Activated CD4-positive, alpha-beta memory T cell treated with anti-CD3 and anti-CD28 coated beads, Interleukin-2, amount 10 ng/mL, durations not matched to agents 7 days and 5 days (primary cell): ENCODE data around the gene MYO5B. TPM values are rescaled to one million over a fixed set of nuclear protein-coding genes. Genes with fewer than 3 reads are reported as not detected.

Experiments
- CTCF ChIA-PET: fragments of 350-600 bp; sonication (Branson Sonifier 250); formaldehyde crosslinking; loops from one replicate; lab custom pipeline; 2021; ENCODE audit warnings: antibody characterized with exemption, inconsistent platforms; lab: Charles Lee
- POLR2A ChIA-PET: fragments of 350-600 bp; sonication (Branson Sonifier 250); formaldehyde crosslinking; loops from one replicate; lab custom pipeline; 2021; ENCODE audit warnings: antibody characterized with exemption; lab: Charles Lee
- DNase-seq: peaks from one replicate; pipeline ENCODE4 v3.0.0-alpha.2; 2020
- H3K27ac Mint-ChIP-seq: one replicate; pipeline ENCODE4 v1.8.0; 2021; ENCODE audit warnings: mild to moderate bottlenecking, mixed read lengths
- H3K27me3 Mint-ChIP-seq: one replicate; pipeline ENCODE4 v1.8.0; 2021; ENCODE audit warnings: mixed read lengths
- H3K36me3 Mint-ChIP-seq: one replicate; pipeline ENCODE4 v1.8.0; 2021; ENCODE audit warnings: low read depth, mixed read lengths
- H3K4me1 Mint-ChIP-seq: one replicate; pipeline ENCODE4 v1.8.0; 2021; ENCODE audit warnings: mixed read lengths
- H3K4me3 Mint-ChIP-seq: one replicate; pipeline ENCODE4 v1.8.0; 2021; ENCODE audit warnings: mild to moderate bottlenecking, mixed read lengths
- H3K9me3 Mint-ChIP-seq: one replicate; pipeline ENCODE4 v1.8.0; 2021; ENCODE audit warnings: mixed read lengths
- total RNA-seq, 2 experiments: library from RNA; stranded (reverse); gene quantifications; one replicate each; pipeline ENCODE4 v1.2.3, GENCODE V29; 2021

The MYO5B gene
- total RNA-seq, 2 experiments from 2014 or later, result not detected

- Mint-ChIP-seq H3K9me3 (no peaks in the 10 kb centered on the region), H3K27ac (no peak overlapping the region), H3K4me1 (no peaks in the 10 kb centered on the region), H3K4me3 (no peak overlapping the region), H3K36me3 (no peaks in the 10 kb centered on the region), H3K27me3 (peaks cover 20% of the 10 kb centered on the region)
- ChIA-PET CTCF (interaction anchor here (1.0 kb wide), 1 partner anchor 10 kb away, joined by 3 read pairs; no protein-coding TSS in a partner anchor), POLR2A (no interaction called here)
- DNase-seq, result no peak
Measured at GRCh38 chr18:49874238-49874637, 320.7 kb downstream of the MYO5B start.

- Mint-ChIP-seq H3K9me3 (no peaks in the 10 kb centered on the region), H3K27ac (no peak overlapping the region), H3K4me1 (no peaks in the 10 kb centered on the region), H3K36me3 (no peaks in the 10 kb centered on the region), H3K27me3 (peaks cover 4% of the 10 kb centered on the region), H3K4me3 (no peak overlapping the region)
- ChIA-PET POLR2A (no interaction called here), CTCF (no interaction called here)
- no peak for DNase-seq
Measured at GRCh38 chr18:49869354-49869753, 325.6 kb downstream of the MYO5B start.

- ChIA-PET CTCF (no interaction called here), POLR2A (no interaction called here)
- H3K4me3 Mint-ChIP-seq, result no peak overlapping the region
- H3K27me3 Mint-ChIP-seq, result peaks cover 4% of the 10 kb centered on the region
- DNase-seq, result no peak
- H3K36me3 Mint-ChIP-seq, result no peaks in the 10 kb centered on the region
- no peaks in the 10 kb centered on the region for H3K9me3 Mint-ChIP-seq
- no peaks in the 10 kb centered on the region for H3K4me1 Mint-ChIP-seq
- no peak overlapping the region for H3K27ac Mint-ChIP-seq
Measured at GRCh38 chr18:49866680-49867079, 328.3 kb downstream of the MYO5B start.

- no peaks in the 10 kb centered on the region for H3K4me1 Mint-ChIP-seq
- no peak overlapping the region for H3K4me3 Mint-ChIP-seq
- no peaks in the 10 kb centered on the region for H3K36me3 Mint-ChIP-seq
- POLR2A ChIA-PET, result no interaction called here
- CTCF ChIA-PET, result no interaction called here
- H3K9me3 Mint-ChIP-seq, result no peaks in the 10 kb centered on the region
- no peak for DNase-seq
- H3K27ac Mint-ChIP-seq, result no peak overlapping the region
- no peaks in the 10 kb centered on the region for H3K27me3 Mint-ChIP-seq
Measured at GRCh38 chr18:49865401-49865800, 329.5 kb downstream of the MYO5B start.

- ChIA-PET CTCF (interaction anchor here (0.7 to 0.9 kb wide), 3 partner anchors 10 to 493 kb away, joined by 3 to 7 read pairs (median 3); no protein-coding TSS in a partner anchor), POLR2A (no interaction called here)
- H3K36me3 Mint-ChIP-seq, result no peaks in the 10 kb centered on the region
- no peak overlapping the region for H3K4me3 Mint-ChIP-seq
- no peaks in the 10 kb centered on the region for H3K27me3 Mint-ChIP-seq
- H3K4me1 Mint-ChIP-seq, result no peaks in the 10 kb centered on the region
- no peak for DNase-seq
- H3K27ac Mint-ChIP-seq, result no peak overlapping the region
- no peaks in the 10 kb centered on the region for H3K9me3 Mint-ChIP-seq
Measured at GRCh38 chr18:49863769-49864621, 331.0 kb downstream of the MYO5B start.

- Mint-ChIP-seq H3K4me1 (no peaks in the 10 kb centered on the region), H3K9me3 (no peaks in the 10 kb centered on the region), H3K27me3 (no peaks in the 10 kb centered on the region), H3K27ac (no peak overlapping the region), H3K36me3 (no peaks in the 10 kb centered on the region), H3K4me3 (no peak overlapping the region)
- ChIA-PET CTCF (interaction anchor here (0.6 to 5.6 kb wide), 4 partner anchors 11 to 354 kb away, joined by 3 to 61 read pairs (median 4); no protein-coding TSS in a partner anchor), POLR2A (interaction anchor here (1.5 kb wide), 1 partner anchor 49 kb away, joined by 3 read pairs; the partner anchor contains the start of gene ACAA2)
- no peak for DNase-seq
Measured at GRCh38 chr18:49862656-49863385, 332.1 kb downstream of the MYO5B start.

DNA sequence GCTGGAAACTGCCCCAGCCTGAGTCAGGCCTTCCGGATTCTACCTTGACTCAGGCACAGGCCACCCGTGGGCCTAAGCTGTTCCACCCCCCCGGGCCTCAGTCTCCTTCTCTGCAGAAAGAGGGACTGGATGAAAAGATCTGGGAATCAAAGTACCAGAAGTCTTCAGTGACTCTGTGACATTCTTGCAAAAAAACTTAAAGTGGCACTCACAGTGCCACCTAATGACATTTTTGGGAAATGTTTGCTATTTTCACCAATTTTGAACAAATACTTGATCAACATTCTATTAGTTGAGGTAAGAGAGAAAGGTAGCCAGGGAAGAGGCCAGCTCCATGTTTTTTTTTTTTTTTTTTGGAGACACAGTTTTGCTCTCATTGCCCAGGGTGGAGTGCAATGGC lies 333.3 kb downstream of the MYO5B start:
- no peaks in the 10 kb centered on the region for H3K27me3 Mint-ChIP-seq
- no peaks in the 10 kb centered on the region for H3K4me1 Mint-ChIP-seq
- ChIA-PET CTCF (interaction anchor here (0.6 to 5.6 kb wide), 13 partner anchors 19 to 352 kb away, joined by 3 to 61 read pairs (median 4); no protein-coding TSS in a partner anchor), POLR2A (interaction anchor here (1.5 kb wide), 1 partner anchor 48 kb away, joined by 3 read pairs; the partner anchor contains the start of gene ACAA2)
- no peak overlapping the region for H3K4me3 Mint-ChIP-seq
- H3K36me3 Mint-ChIP-seq, result no peaks in the 10 kb centered on the region
- DNase-seq, result no peak
- H3K27ac Mint-ChIP-seq, result no peak overlapping the region
- no peaks in the 10 kb centered on the region for H3K9me3 Mint-ChIP-seq

GRCh38 chr18:49859725-49860124 lies 335.2 kb downstream of the MYO5B start:
- H3K27me3 Mint-ChIP-seq, result no peaks in the 10 kb centered on the region
- no peaks in the 10 kb centered on the region for H3K4me1 Mint-ChIP-seq
- no peak for DNase-seq
- H3K36me3 Mint-ChIP-seq, result no peaks in the 10 kb centered on the region
- H3K27ac Mint-ChIP-seq, result no peak overlapping the region
- H3K4me3 Mint-ChIP-seq, result no peak overlapping the region
- ChIA-PET POLR2A (interaction anchor here (0.8 kb wide), 1 partner anchor 75 kb away, joined by 3 read pairs; no protein-coding TSS in a partner anchor), CTCF (interaction anchor here (0.6 to 5.6 kb wide), 11 partner anchors 10 to 395 kb away, joined by 3 to 61 read pairs (median 6); no protein-coding TSS in a partner anchor)
- no peaks in the 10 kb centered on the region for H3K9me3 Mint-ChIP-seq

- no peaks in the 10 kb centered on the region for H3K9me3 Mint-ChIP-seq
- POLR2A ChIA-PET, result no interaction called here
Measured at GRCh38 chr18:49859021-49859359, 336.0 kb downstream of the MYO5B start.

DNA sequence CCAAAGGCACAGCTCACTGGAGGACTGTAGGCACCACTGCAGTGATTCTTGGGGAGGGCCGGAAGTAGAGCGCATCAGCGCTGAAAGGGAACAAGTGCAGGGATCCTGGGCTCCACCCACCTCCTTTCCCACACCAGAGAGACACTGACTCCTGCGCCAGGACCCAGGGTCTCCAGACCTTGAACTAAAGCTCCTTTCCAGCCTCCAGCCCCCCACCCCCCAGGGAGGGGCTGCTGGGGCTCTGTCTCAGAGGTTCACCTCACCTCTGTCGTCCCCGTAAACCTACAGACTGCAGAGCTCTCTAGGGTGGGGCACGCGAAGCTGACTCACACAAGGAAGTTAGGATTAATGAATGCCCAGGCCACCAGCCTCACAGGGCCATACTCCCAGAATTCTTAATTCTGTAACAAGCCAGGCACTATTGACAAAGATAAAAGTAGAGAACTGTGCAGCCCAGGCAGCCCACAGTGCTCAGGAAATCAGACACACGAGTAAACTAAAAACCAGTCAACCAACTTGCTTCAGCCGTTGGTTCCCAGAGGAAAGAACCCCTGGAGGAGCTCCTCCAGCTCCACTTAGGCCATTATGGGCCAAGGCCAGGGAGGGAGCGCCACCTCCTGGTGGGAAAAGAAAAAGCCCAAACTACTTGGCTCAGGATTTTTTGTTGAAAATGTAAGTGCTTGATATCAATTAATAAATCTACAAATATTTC lies 336.5 kb downstream of the MYO5B start:
- ChIA-PET POLR2A (no interaction called here), CTCF (interaction anchor here (0.5 to 5.6 kb wide), 25 partner anchors 8 to 499 kb away, joined by 3 to 61 read pairs (median 4); partner anchors contain the start of gene C18orf32)
- Mint-ChIP-seq H3K4me3 (no peak overlapping the region), H3K9me3 (no peaks in the 10 kb centered on the region), H3K4me1 (no peaks in the 10 kb centered on the region), H3K27ac (no peak overlapping the region), H3K27me3 (no peaks in the 10 kb centered on the region), H3K36me3 (no peaks in the 10 kb centered on the region)
- peak; percentile 65 for DNase-seq

More at GRCh38 chr18:49859021-49859359, 336.0 kb downstream of the MYO5B start:
- no peak for DNase-seq
- CTCF ChIA-PET, result interaction anchor here (0.6 to 5.6 kb wide), 25 partner anchors 9 to 498 kb away, joined by 3 to 61 read pairs (median 4); partner anchors contain the start of gene C18orf32
- Mint-ChIP-seq H3K4me1 (no peaks in the 10 kb centered on the region), H3K27ac (no peak overlapping the region), H3K36me3 (no peaks in the 10 kb centered on the region), H3K4me3 (no peak overlapping the region), H3K27me3 (no peaks in the 10 kb centered on the region)

DNA sequence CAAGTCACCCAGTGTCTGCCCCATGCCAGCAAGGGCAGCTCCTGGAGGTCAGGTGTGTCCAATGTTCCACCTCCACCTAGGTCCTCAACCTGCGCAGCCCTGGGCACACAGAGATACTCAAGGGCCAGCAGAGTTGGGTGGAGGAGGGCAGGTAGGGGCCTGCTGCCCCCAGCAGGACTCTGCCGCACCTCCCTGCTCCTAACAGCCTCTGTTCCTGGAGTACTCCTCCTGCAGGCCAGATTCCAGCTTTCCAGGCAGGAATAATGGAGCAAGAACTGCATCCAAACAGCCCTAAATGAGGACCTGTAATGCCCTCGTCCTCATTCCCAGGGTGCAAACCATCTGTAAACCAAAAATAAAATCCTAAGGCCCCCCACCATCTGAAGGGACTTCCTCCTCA lies 337.2 kb downstream of the MYO5B start:
- Mint-ChIP-seq H3K4me1 (no peaks in the 10 kb centered on the region), H3K9me3 (no peaks in the 10 kb centered on the region), H3K27ac (no peak overlapping the region), H3K36me3 (no peaks in the 10 kb centered on the region), H3K4me3 (no peak overlapping the region), H3K27me3 (no peaks in the 10 kb centered on the region)
- CTCF ChIA-PET, result interaction anchor here (0.7 to 5.6 kb wide), 14 partner anchors 7 to 393 kb away, joined by 3 to 61 read pairs (median 5); partner anchors contain the start of gene C18orf32
- DNase-seq, result no peak
- POLR2A ChIA-PET, result no interaction called here

GRCh38 chr18:49856496-49856895 lies 338.5 kb downstream of the MYO5B start:
- Mint-ChIP-seq H3K4me3 (no peak overlapping the region), H3K27ac (no peak overlapping the region), H3K27me3 (no peaks in the 10 kb centered on the region), H3K36me3 (no peaks in the 10 kb centered on the region), H3K9me3 (no peaks in the 10 kb centered on the region), H3K4me1 (no peaks in the 10 kb centered on the region)
- ChIA-PET POLR2A (interaction anchor here (2.6 to 2.9 kb wide), 2 partner anchors 37 to 43 kb away, joined by 6 to 12 read pairs; partner anchors contain the start of gene ACAA2), CTCF (interaction anchor here (0.5 kb wide), 1 partner anchor 352 kb away, joined by 4 read pairs; no protein-coding TSS in a partner anchor)
- no peak for DNase-seq
